H9 (cell line): ENCODE measurements around the gene FAM217A. TPM values are rescaled to one million over a fixed set of nuclear protein-coding genes. Genes with fewer than 3 reads are reported as not detected.

Experiments
- DNase-seq: peaks from one replicate; pipeline ENCODE4 v3.0.0-alpha.2; 2017
- H2AFZ ChIP-seq: one replicate; pipeline ENCODE4 v1.6.1; 2013; ENCODE audit warnings: mild to moderate bottlenecking, low read length, control low read depth, moderate library complexity
- H2AK5ac ChIP-seq: 2 replicates; pipeline ENCODE4 v1.6.1; 2013; ENCODE audit warnings: low read length, control low read depth, mixed read lengths; ENCODE audit not compliant: insufficient read length
- H2BK120ac ChIP-seq: one replicate; pipeline ENCODE4 v1.6.1; 2013; ENCODE audit warnings: low read depth, mild to moderate bottlenecking, low read length, control low read depth, inconsistent platforms; ENCODE audit not compliant: poor library complexity, severe bottlenecking
- H2BK12ac ChIP-seq: 2 replicates; pipeline ENCODE4 v1.6.1; 2013; ENCODE audit warnings: low read length, control low read depth, mixed read lengths, low read depth; ENCODE audit not compliant: insufficient read length
- H2BK15ac ChIP-seq: 2 replicates; pipeline ENCODE4 v1.6.1; 2013; ENCODE audit warnings: low read depth, low read length, control low read depth
- H2BK20ac ChIP-seq: one replicate; pipeline ENCODE4 v1.6.1; 2013; ENCODE audit warnings: low read depth, mild to moderate bottlenecking, low read length, control low read depth, inconsistent platforms; ENCODE audit not compliant: poor library complexity, severe bottlenecking
- H2BK5ac ChIP-seq: 2 replicates; pipeline ENCODE4 v1.6.1; 2013; ENCODE audit warnings: low read length, control low read depth, mixed read lengths; ENCODE audit not compliant: insufficient read length
- H3K14ac ChIP-seq: 2 replicates; pipeline ENCODE4 v1.6.1; 2013; ENCODE audit warnings: low read length, control low read depth; ENCODE audit not compliant: insufficient read depth
- H3K18ac ChIP-seq: 2 replicates; pipeline ENCODE4 v1.6.1; 2013; ENCODE audit warnings: low read depth, mild to moderate bottlenecking, mixed read lengths, low read length, control low read depth; ENCODE audit not compliant: insufficient read length
- H3K23ac ChIP-seq: 2 replicates; pipeline ENCODE4 v1.6.1; 2013; ENCODE audit warnings: low read length, control low read depth, mixed read lengths, low read depth; ENCODE audit not compliant: insufficient read length
- H3K23me2 ChIP-seq: 2 replicates; pipeline ENCODE4 v1.6.1; 2013; ENCODE audit warnings: low read depth, mild to moderate bottlenecking, mixed read lengths, low read length, control low read depth; ENCODE audit not compliant: insufficient read length, poor library complexity, severe bottlenecking
- H3K27ac ChIP-seq: 2 replicates; pipeline ENCODE4 v1.5.1; 2013; ENCODE audit warnings: low read length, control low read depth, mixed read lengths, low read depth; ENCODE audit not compliant: insufficient read length
- H3K27me3 ChIP-seq: 2 replicates; pipeline ENCODE4 v1.6.1; 2013; ENCODE audit warnings: low read length, control low read depth, inconsistent platforms; ENCODE audit not compliant: insufficient read depth
- H3K4ac ChIP-seq: 2 replicates; pipeline ENCODE4 v1.6.1; 2013; ENCODE audit warnings: low read depth, mild to moderate bottlenecking, control low read depth, inconsistent platforms, low read length, moderate library complexity
- H3K4me1 ChIP-seq: 2 replicates; pipeline ENCODE4 v1.6.1; 2013; ENCODE audit warnings: low read length, control low read depth, inconsistent platforms; ENCODE audit not compliant: insufficient read depth
- H3K4me2 ChIP-seq: 2 replicates; pipeline ENCODE4 v1.6.1; 2013; ENCODE audit warnings: low read length, control low read depth, mixed read lengths; ENCODE audit not compliant: insufficient read length, insufficient read depth
- H3K56ac ChIP-seq: 2 replicates; pipeline ENCODE4 v1.6.1; 2013; ENCODE audit warnings: low read depth, mild to moderate bottlenecking, mixed read lengths, low read length, control low read depth; ENCODE audit not compliant: insufficient read length
- H3K79me1 ChIP-seq: 2 replicates; pipeline ENCODE4 v1.6.1; 2013; ENCODE audit warnings: low read depth, mild to moderate bottlenecking, moderate library complexity, low read length, control low read depth, inconsistent platforms; ENCODE audit not compliant: insufficient read depth, poor library complexity, severe bottlenecking
- H3K79me2 ChIP-seq: 2 replicates; pipeline ENCODE4 v1.6.1; 2013; ENCODE audit warnings: low read length, control low read depth, inconsistent platforms; ENCODE audit not compliant: insufficient read depth
- H3K9ac ChIP-seq: 2 replicates; pipeline ENCODE4 v1.6.1; 2013; ENCODE audit warnings: low read length, control low read depth, mixed read lengths; ENCODE audit not compliant: insufficient read length; ENCODE audit errors: extremely low read depth
- H3K9me3 ChIP-seq: one replicate; pipeline ENCODE4 v1.6.1; 2013; ENCODE audit warnings: low read depth, low read length, inconsistent platforms; ENCODE audit not compliant: control insufficient read depth
- H3T11ph ChIP-seq: one replicate; pipeline ENCODE4 v1.6.1; 2013; ENCODE audit warnings: mild to moderate bottlenecking, low read length, control low read depth, inconsistent platforms
- H4K20me1 ChIP-seq: one replicate; pipeline ENCODE4 v1.6.1; 2013; ENCODE audit not compliant: control insufficient read depth, insufficient read length, insufficient read depth
- H4K5ac ChIP-seq: 2 replicates; pipeline ENCODE4 v1.6.1; 2013; ENCODE audit warnings: low read depth, mild to moderate bottlenecking, mixed read lengths, low read length, control low read depth; ENCODE audit not compliant: insufficient read length
- H4K8ac ChIP-seq: replicated peaks from 2 replicates; pipeline ENCODE4 v1.6.1; 2013; ENCODE audit warnings: low read length, control low read depth, mixed read lengths, low read depth; ENCODE audit not compliant: insufficient read length
- H4K91ac ChIP-seq: 2 replicates; pipeline ENCODE4 v1.6.1; 2013; ENCODE audit warnings: low read depth, mild to moderate bottlenecking, moderate library complexity, mixed read lengths, low read length, control low read depth; ENCODE audit not compliant: insufficient read length
- H3K27ac Mint-ChIP-seq, 3 experiments: 2 replicates in 2 of 3; 3 replicates in 1 of 3; pipeline ENCODE4 v1.8.0; 2020 to 2021; ENCODE audit warnings: mixed read lengths in 3 of 3, mild to moderate bottlenecking in 1 of 3, moderate library complexity in 1 of 3
- H3K27me3 Mint-ChIP-seq: 2 replicates; pipeline ENCODE4 v1.8.0; 2021; ENCODE audit warnings: low read depth, mild to moderate bottlenecking, moderate library complexity, mixed read lengths
- H3K36me3 Mint-ChIP-seq, 3 experiments: 2 replicates in 2 of 3; 3 replicates in 1 of 3; pipeline ENCODE4 v1.8.0; 2020 to 2021; ENCODE audit warnings: low read depth in 3 of 3, mixed read lengths in 3 of 3; ENCODE audit not compliant: insufficient read depth in 1 of 3
- H3K4me1 Mint-ChIP-seq, 2 experiments: 2 replicates each; pipeline ENCODE4 v1.8.0; 2020; ENCODE audit warnings: mixed read lengths in 2 of 2
- H3K4me3 Mint-ChIP-seq, 2 experiments: 2 replicates in 1 of 2; 3 replicates in 1 of 2; pipeline ENCODE4 v1.8.0; 2020 to 2021; ENCODE audit warnings: mild to moderate bottlenecking in 2 of 2, mixed read lengths in 2 of 2, moderate library complexity in 1 of 2
- H3K9me3 Mint-ChIP-seq, 2 experiments: 2 replicates in 1 of 2; 3 replicates in 1 of 2; pipeline ENCODE4 v1.8.0; 2020; ENCODE audit warnings: mild to moderate bottlenecking in 2 of 2, mixed read lengths in 2 of 2, moderate library complexity in 1 of 2
- CTCF ChIP-seq: fragments of 200-600 bp; sonication (generic); conservative IDR thresholded peaks from 3 replicates; pipeline ENCODE4 v1.8.0; 2021; ENCODE audit warnings: antibody characterized with exemption, mild to moderate bottlenecking
- WGBS: extraction: QIAGEN DNeasy Blood & Tissue Kit; methylation state at CpG from one replicate; pipeline ENCODE4 v1.1.7; 2013; ENCODE audit warnings: missing lambda C conversion rate, low lambda C conversion rate, mixed read lengths; ENCODE audit not compliant: insufficient read length; ENCODE audit errors: extremely low coverage; 5-methylcytosine and 5-hydroxymethylcytosine counted together
- total RNA-seq: library from RNA; stranded (reverse); gene quantifications from 2 replicates; pipeline ENCODE4 v1.2.1, GENCODE V29; 2021

The FAM217A gene
- total RNA-seq, 1 experiment from 2014 or later: not detected

- H3K27ac ChIP-seq: peak overlapping the region; percentile 56
- H3K9ac ChIP-seq: peak overlapping the region; percentile 84
- H2AK5ac ChIP-seq: no peak overlapping the region
- H3K4me2 ChIP-seq: peak overlapping the region; percentile 94
- no peak overlapping the region for H2BK5ac ChIP-seq
- Mint-ChIP-seq H3K27ac (peak overlapping the region; percentile 100), H3K4me3 (peak overlapping the region; percentile 98 to 99), H3K27me3 (no peaks in the 10 kb centered on the region), H3K4me1 (peaks cover 42 to 50% of the 10 kb centered on the region in 2 experiments), H3K36me3 (peaks cover 5 to 13% (median 9%) of the 10 kb centered on the region in 3 experiments), H3K9me3 (no peaks in the 10 kb centered on the region)
- H2BK15ac ChIP-seq: no peak overlapping the region
- no peaks in the 10 kb centered on the region for H3K27me3 ChIP-seq
- no peaks in the 10 kb centered on the region for H3K4me1 ChIP-seq
- WGBS: no CpG with 5 or more reads among the region's 12 CpGs
- no peaks in the 10 kb centered on the region for H3K79me1 ChIP-seq
- H4K20me1 ChIP-seq: no peaks in the 10 kb centered on the region
- H3K79me2 ChIP-seq: peaks cover 39% of the 10 kb centered on the region
- H4K8ac ChIP-seq: no peak overlapping the region
- H3K23ac ChIP-seq: no peak overlapping the region
- H2BK120ac ChIP-seq: no peak overlapping the region
- H4K91ac ChIP-seq: no peak overlapping the region
- no peak overlapping the region for H3K56ac ChIP-seq
- H3T11ph ChIP-seq: no peak overlapping the region
- no peak overlapping the region for H2AFZ ChIP-seq
- H4K5ac ChIP-seq: no peak overlapping the region
- no peak for DNase-seq
- no peak overlapping the region for H2BK12ac ChIP-seq
- H3K14ac ChIP-seq: no peak overlapping the region
- no peak overlapping the region for H2BK20ac ChIP-seq
- peaks cover 3% of the 10 kb centered on the region for H3K23me2 ChIP-seq
- H3K18ac ChIP-seq: no peak overlapping the region
- no peak for TF ChIP-seq CTCF
- H3K9me3 ChIP-seq: no peaks in the 10 kb centered on the region
- H3K4ac ChIP-seq: no peak overlapping the region
Measured at GRCh38 chr6:4020822-4021132, 58.2 kb downstream of the FAM217A start.
